Left renal cortex interstitium (tissue), 4 donors: ENCODE results near the gene AHI1. TPM values are rescaled to one million over a fixed set of nuclear protein-coding genes. Genes with fewer than 3 reads are reported as not detected.
"Not testable (repeated sequence)": the region's sequence is repeated elsewhere in the genome, so short reads cannot be mapped to it uniquely, and the experiment has no call there.

Source experiments
- DNase-seq, 4 donors: peaks; one replicate each; pipeline ENCODE4 v3.0.0-alpha.2; 2013; ENCODE audit warnings: low read depth in 4 of 4, low spot score in 2 of 4, missing footprints in 1 of 4
- polyA plus RNA-seq, 4 donors: library from polyadenylated mRNA; unstranded; fragments of 120-200 nt; gene quantifications; one replicate each; pipeline ENCODE4 v1.2.1, GENCODE V29; 2013; ENCODE audit not compliant: insufficient read length in 4 of 4

Gene AHI1
- polyA plus RNA-seq, 4 donors: 33.2 to 105 (median 64.7) TPM

- DNase-seq: no peak
These were observed 226.6 kb downstream of the AHI1 start for GRCh38 chr6:135270676-135271536.

GRCh38 chr6:135269481-135269891, 228.1 kb downstream of the AHI1 start:
- no peak for DNase-seq

- DNase-seq: no peak
These were observed 228.8 kb downstream of the AHI1 start for GRCh38 chr6:135268740-135269139.

GRCh38 chr6:135268263-135268662, 229.3 kb downstream of the AHI1 start:
- DNase-seq: no peak

GRCh38 chr6:135267085-135267484, 230.5 kb downstream of the AHI1 start:
- DNase-seq: no peak

- no peak for DNase-seq
These were observed 230.9 kb downstream of the AHI1 start for GRCh38 chr6:135266675-135267074.

- DNase-seq: no peak
These were observed 232.3 kb downstream of the AHI1 start for GRCh38 chr6:135265278-135265677.

GRCh38 chr6:135261872-135262725, 235.4 kb downstream of the AHI1 start:
- DNase-seq: no peak

GRCh38 chr6:135260612-135261011, 236.9 kb downstream of the AHI1 start:
- DNase-seq: no peak

- no peak for DNase-seq
These were observed 238.6 kb downstream of the AHI1 start for GRCh38 chr6:135258970-135259369.

GRCh38 chr6:135257631-135258405, 239.7 kb downstream of the AHI1 start:
- DNase-seq: no peak

- no peak for DNase-seq
These were observed 240.7 kb downstream of the AHI1 start for GRCh38 chr6:135256866-135257265.

- DNase-seq: no peak
These were observed 243.1 kb downstream of the AHI1 start for GRCh38 chr6:135254471-135254870.

GRCh38 chr6:135251498-135252441, 245.8 kb downstream of the AHI1 start:
- no peak for DNase-seq

- DNase-seq: no peak
These were observed 246.6 kb downstream of the AHI1 start for GRCh38 chr6:135250751-135251497.

GRCh38 chr6:135250234-135250633, 247.3 kb downstream of the AHI1 start:
- DNase-seq: no peak

- not testable (repeated sequence) for DNase-seq
These were observed 251.0 kb downstream of the AHI1 start for GRCh38 chr6:135246412-135247012.

GRCh38 chr6:135244805-135245204, 252.7 kb downstream of the AHI1 start:
- DNase-seq: no peak
